Measurements from ENCODE around the gene HPSE2.
"Not testable (repeated sequence)": the region's sequence is repeated elsewhere in the genome, so short reads cannot be mapped to it uniquely, and the experiment has no call there.

Gene HPSE2

GRCh38 chr10:98609265-98609664, 626.4 kb downstream of the HPSE2 start:
- no peak for DNase-seq

GRCh38 chr10:98608411-98608810, 627.2 kb downstream of the HPSE2 start:
- DNase-seq, result no peak

- DNase-seq, result no peak
Observed at GRCh38 chr10:98602224-98602623, 633.4 kb downstream of the HPSE2 start.

GRCh38 chr10:98599032-98599610, 636.5 kb downstream of the HPSE2 start:
- DNase-seq, result no peak

GRCh38 chr10:98596404-98596803, 639.2 kb downstream of the HPSE2 start:
- no peak for DNase-seq

- no peak for DNase-seq
Observed at GRCh38 chr10:98589691-98590090, 646.0 kb downstream of the HPSE2 start.

GRCh38 chr10:98589007-98589406, 646.6 kb downstream of the HPSE2 start:
- DNase-seq, result no peak

- DNase-seq, result no peak
Observed at GRCh38 chr10:98587156-98587837, 648.4 kb downstream of the HPSE2 start.

GRCh38 chr10:98586096-98586495, 649.6 kb downstream of the HPSE2 start:
- DNase-seq, result no peak

- peak; percentile 58 for DNase-seq
Observed at GRCh38 chr10:98582363-98582762, 653.3 kb downstream of the HPSE2 start.

GRCh38 chr10:98577578-98577977, 658.1 kb downstream of the HPSE2 start:
- DNase-seq, result no peak

GRCh38 chr10:98577168-98577567, 658.5 kb downstream of the HPSE2 start:
- no peak for DNase-seq

GRCh38 chr10:98576096-98576495, 659.6 kb downstream of the HPSE2 start:
- DNase-seq, result no peak

- DNase-seq, result no peak
Observed at GRCh38 chr10:98572594-98572993, 663.1 kb downstream of the HPSE2 start.

GRCh38 chr10:98570834-98571233, 664.8 kb downstream of the HPSE2 start:
- DNase-seq, result no peak

GRCh38 chr10:98569853-98570252, 665.8 kb downstream of the HPSE2 start:
- DNase-seq, result no peak

- DNase-seq, result no peak
Observed at GRCh38 chr10:98568551-98568950, 667.1 kb downstream of the HPSE2 start.

GRCh38 chr10:98567391-98568133, 668.1 kb downstream of the HPSE2 start:
- DNase-seq, result no peak

GRCh38 chr10:98563811-98564210, 671.8 kb downstream of the HPSE2 start:
- DNase-seq, result no peak

GRCh38 chr10:98560565-98560964, 675.1 kb downstream of the HPSE2 start:
- no peak for DNase-seq

GRCh38 chr10:98556061-98556460, 679.6 kb downstream of the HPSE2 start:
- DNase-seq, result no peak

GRCh38 chr10:98555021-98555619, 680.5 kb downstream of the HPSE2 start:
- peak; percentile 3 for DNase-seq

- DNase-seq, result not testable (repeated sequence)
Observed at GRCh38 chr10:98541561-98541960, 694.1 kb downstream of the HPSE2 start.

- no peak for DNase-seq
Observed at GRCh38 chr10:98539578-98539977, 696.1 kb downstream of the HPSE2 start.
